Endothelial cell of umbilical vein (primary cell): ENCODE measurements around the gene ERAP2. TPM values are rescaled to one million over a fixed set of nuclear protein-coding genes. Genes with fewer than 3 reads are reported as not detected.

ENCODE experiments used
- BruUV-seq: library from RNA; stranded (reverse); fragments of 400-500 nt; replicated peaks from 2 replicates; lab custom pipeline; 2021; lab: Mats Ljungman, UMichigan
- CTCF ChIA-PET: fragments of 300-600, 350-600 bp; sonication (Branson Sonifier 250); formaldehyde crosslinking; loops from one replicate; lab custom pipeline; 2021; ENCODE audit warnings: antibody characterized with exemption, inconsistent platforms; lab: Charles Lee
- POLR2A ChIA-PET: fragments of 300-600, 350-600 bp; sonication (Branson Sonifier 250); formaldehyde crosslinking; loops from one replicate; lab custom pipeline; 2021; ENCODE audit warnings: antibody characterized with exemption, inconsistent platforms; lab: Charles Lee
- DNase-seq: peaks from one replicate; pipeline ENCODE4 v3.0.0-alpha.2; 2011; ENCODE audit warnings: low read depth, low spot score
- FAIRE-seq: peaks from 2 replicates; lab custom pipeline; 2011; peaks lifted over from hg19 to GRCh38; lab: Jason Lieb, UNC
- H2AFZ ChIP-seq: 2 replicates; pipeline ENCODE4 v1.6.0; 2012; ENCODE audit warnings: low read depth, low read length, control low read depth, inconsistent platforms
- H3K27ac ChIP-seq: 2 replicates; pipeline ENCODE4 v1.5.1; 2011; ENCODE audit warnings: low read depth, mild to moderate bottlenecking, control low read depth, low read length, moderate library complexity; ENCODE audit not compliant: insufficient read depth
- H3K27me3 ChIP-seq, 2 experiments: 2 replicates each; pipeline versions ENCODE4 v1.6.0 to v1.6.1; 2011; ENCODE audit warnings: low read length in 2 of 2, mixed read lengths in 1 of 2; ENCODE audit not compliant: control insufficient read depth in 2 of 2, insufficient read depth in 2 of 2
- H3K36me3 ChIP-seq, 2 experiments: 2 replicates in 1 of 2; 3 replicates in 1 of 2; pipeline ENCODE4 v1.5.1; 2011; ENCODE audit warnings: low read length in 2 of 2, mild to moderate bottlenecking in 1 of 2, moderate library complexity in 1 of 2; ENCODE audit not compliant: control insufficient read depth in 2 of 2, insufficient read depth in 2 of 2; ENCODE audit errors: extremely low read depth in 1 of 2
- H3K4me1 ChIP-seq: 3 replicates; pipeline ENCODE4 v1.5.1; 2011; ENCODE audit warnings: mild to moderate bottlenecking, low read length; ENCODE audit not compliant: control insufficient read depth, insufficient read depth; ENCODE audit errors: extremely low read depth
- H3K4me2 ChIP-seq: 2 replicates; pipeline ENCODE4 v1.6.1; 2011; ENCODE audit warnings: low read length, control low read depth, mixed read lengths; ENCODE audit not compliant: insufficient read depth
- H3K4me3 ChIP-seq, 3 experiments: fragments of 200-600 bp in 1 of 3; sonication (generic), shearing (Covaris generic) in 1 of 3; replicated peaks in 1 of 3; 2 replicates each; pipeline ENCODE4 v1.5.1; 2011 to 2016; ENCODE audit warnings: control low read depth in 3 of 3, low read length in 3 of 3, mild to moderate bottlenecking in 2 of 3, inconsistent platforms in 1 of 3, low read depth in 1 of 3, moderate library complexity in 1 of 3; ENCODE audit not compliant: insufficient read depth in 1 of 3
- H3K79me2 ChIP-seq: 2 replicates; pipeline ENCODE4 v1.6.0; 2012; ENCODE audit warnings: low read length, inconsistent platforms; ENCODE audit not compliant: control insufficient read depth, insufficient read depth
- H3K9ac ChIP-seq: replicated peaks from 2 replicates; pipeline ENCODE3; 2011; ENCODE audit warnings: low read length, control low read depth; ENCODE audit not compliant: insufficient read depth; ENCODE audit errors: extremely low read depth
- H3K9me1 ChIP-seq: replicated peaks from 3 replicates; pipeline ENCODE4 v1.6.0; 2011; ENCODE audit warnings: mild to moderate bottlenecking, low read length; ENCODE audit not compliant: control insufficient read depth, insufficient read depth; ENCODE audit errors: extremely low read depth
- H3K9me3 ChIP-seq: replicated peaks from 2 replicates; pipeline ENCODE4 v1.5.1; 2012; ENCODE audit warnings: low read length, inconsistent platforms; ENCODE audit not compliant: control insufficient read depth, insufficient read depth
- H4K20me1 ChIP-seq: replicated peaks from 2 replicates; pipeline ENCODE3; 2011; ENCODE audit warnings: mild to moderate bottlenecking, low read length; ENCODE audit not compliant: control insufficient read depth, insufficient read depth; ENCODE audit errors: extremely low read depth
- CTCF ChIP-seq, 2 donors: IDR thresholded peaks; 1 replicate in 1 of 2; 2 replicates in 1 of 2; pipeline ENCODE4 v1.5.1; 2011; ENCODE audit warnings: low read length in 2 of 2, mild to moderate bottlenecking in 2 of 2, moderate library complexity in 2 of 2, control low read depth in 1 of 2, inconsistent platforms in 1 of 2, low read depth in 1 of 2; ENCODE audit not compliant: insufficient read depth in 1 of 2; ENCODE audit errors: extremely low read depth in 1 of 2
- EZH2 ChIP-seq: IDR thresholded peaks from 2 replicates; pipeline ENCODE4 v1.6.1; 2012; ENCODE audit warnings: borderline replicate concordance, low read depth, mild to moderate bottlenecking, moderate library complexity, low read length, inconsistent platforms; ENCODE audit not compliant: severe bottlenecking
- JUN ChIP-seq: IDR thresholded peaks from 2 replicates; pipeline ENCODE4 v1.6.1; 2011; ENCODE audit warnings: borderline replicate concordance, low read depth; ENCODE audit not compliant: insufficient read length, insufficient read depth
- MAX ChIP-seq: IDR thresholded peaks from 2 replicates; pipeline ENCODE4 v1.6.1; 2011; ENCODE audit not compliant: insufficient read depth, insufficient read length
- MYC ChIP-seq: IDR thresholded peaks from one replicate; pipeline ENCODE4 v1.6.1; 2011; ENCODE audit warnings: mild to moderate bottlenecking, low read depth, low read length
- POLR2AphosphoS5 ChIP-seq: IDR thresholded peaks from 2 replicates; pipeline ENCODE4 v1.6.1; 2012; ENCODE audit warnings: low read depth, mild to moderate bottlenecking, control low read depth, low read length, moderate library complexity; ENCODE audit not compliant: insufficient read depth
- dilution Hi-C: fragments of 300-500 bp; cut with MboI; formaldehyde crosslinking; loops from one replicate; pipeline ENCODE4 v1.15.0; 2019; ENCODE audit warnings: low sequenced_read_pairs; ENCODE audit not compliant: extremely low pct_ligation_motif_present
- intact Hi-C: fragments of 100-400 bp; cut with micrococcal nuclease; formaldehyde crosslinking; loops from one replicate; pipeline ENCODE4 v1.10.0; 2022
- polyA plus RNA-seq, 4 experiments: library from polyadenylated mRNA; depleted of rRNA in 3 of 4; stranded (reverse) in 3 of 4; unstranded in 1 of 4; fragments of >200 nt; gene quantifications; 2 replicates each; pipeline versions ENCODE4 v1.2.1 to v1.2.3, GENCODE V29; 2011 to 2012; ENCODE audit warnings: missing spikeins in 1 of 4
- total RNA-seq: library from RNA; stranded (reverse); gene quantifications from 2 replicates; pipeline ENCODE4 v1.2.3, GENCODE V29; 2021

Gene ERAP2
- total and polyA plus RNA-seq, 2 donors (not counting 3 experiments of a cell fraction or from before 2014, with no cell fraction given), result 3.1 to 10.0 TPM

GRCh38 chr5:96926276-96926675, 50.0 kb downstream of the ERAP2 start:
- no peak for TF ChIP-seq CTCF (IDR thresholded peaks at IDR 0.05; ENCODE audit: extremely low read depth in 1 of 2, insufficient read depth in 1 of 2, low read depth in 1 of 2, low read length in 2 of 2)
- no peak for TF ChIP-seq EZH2
- TF ChIP-seq MYC, result no peak
- no peak for TF ChIP-seq POLR2AphosphoS5
- no peak for TF ChIP-seq MAX
- TF ChIP-seq JUN, result no peak
- no peaks in the 10 kb centered on the region for H3K79me2 ChIP-seq
- dilution Hi-C loops (no loop called here), intact Hi-C loops (no loop called here)
- H3K36me3 ChIP-seq, result no peaks in the 10 kb centered on the region
- H3K9me3 ChIP-seq, result no peaks in the 10 kb centered on the region
- H3K4me3 ChIP-seq, result no peak overlapping the region
- no peak overlapping the region for H2AFZ ChIP-seq
- no peak overlapping the region for H3K9ac ChIP-seq
- H4K20me1 ChIP-seq, result no peaks in the 10 kb centered on the region
- H3K4me1 ChIP-seq, result no peaks in the 10 kb centered on the region
- CTCF ChIA-PET, result no interaction called here
- no peak for FAIRE-seq
- no peak for DNase-seq
- H3K4me2 ChIP-seq, result no peak overlapping the region
- no TSS peak for BruUV-seq
- H3K27me3 ChIP-seq, result no peaks in the 10 kb centered on the region
- no peaks in the 10 kb centered on the region for H3K9me1 ChIP-seq
- POLR2A ChIA-PET, result no interaction called here
- no peak overlapping the region for H3K27ac ChIP-seq
